Memory B cell (primary cell): ENCODE data around the gene MED1.

Experiments
- ATAC-seq: fragments of 150-1000 bp; cut with Tn5 transposase; 2 replicates; pipeline ENCODE4 v1.10.0; 2021; ENCODE audit warnings: low read depth, mild to moderate bottlenecking, moderate library complexity
- DNase-seq, 2 donors: peaks; one replicate each; pipeline ENCODE4 v3.0.0; 2022; ENCODE audit warnings: low spot score in 2 of 2
- H3K27ac Mint-ChIP-seq: one replicate; pipeline ENCODE4 v1.8.0; 2022; ENCODE audit warnings: mild to moderate bottlenecking, moderate library complexity, mixed read lengths
- H3K27me3 Mint-ChIP-seq: one replicate; pipeline ENCODE4 v1.8.0; 2022; ENCODE audit warnings: mixed read lengths
- H3K36me3 Mint-ChIP-seq: one replicate; pipeline ENCODE4 v1.8.0; 2022; ENCODE audit warnings: mild to moderate bottlenecking, mixed read lengths
- H3K4me1 Mint-ChIP-seq: one replicate; pipeline ENCODE4 v1.8.0; 2022; ENCODE audit warnings: mixed read lengths
- H3K4me3 Mint-ChIP-seq: one replicate; pipeline ENCODE4 v1.8.0; 2022; ENCODE audit warnings: mild to moderate bottlenecking, moderate library complexity, mixed read lengths
- H3K9me3 Mint-ChIP-seq: one replicate; pipeline ENCODE4 v1.8.0; 2022; ENCODE audit warnings: mixed read lengths

MED1 gene

DNA sequence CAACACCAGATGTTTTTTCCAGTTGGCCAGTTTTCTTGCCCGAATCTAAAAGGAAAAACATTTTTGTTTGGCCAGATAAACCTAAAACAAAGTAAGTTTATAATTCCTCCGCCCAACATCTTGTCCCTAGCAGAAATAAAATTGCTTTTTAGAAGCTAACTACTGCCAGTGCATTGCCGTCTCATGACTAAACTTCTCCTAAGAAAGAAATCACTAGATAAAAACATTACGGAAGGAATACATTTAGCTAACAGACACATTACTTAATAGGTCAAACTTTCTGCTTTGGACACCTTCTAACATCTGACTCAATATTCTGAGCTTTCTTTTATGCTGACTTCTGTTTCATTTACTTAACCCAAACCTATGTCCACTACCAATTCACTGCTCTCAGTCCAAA is 85.8 kb downstream of the MED1 start:
- DNase-seq = no peak
- Mint-ChIP-seq H3K9me3 (no peaks in the 10 kb centered on the region), H3K4me3 (no peak overlapping the region), H3K4me1 (peaks cover 12% of the 10 kb centered on the region), H3K36me3 (no peaks in the 10 kb centered on the region), H3K27me3 (no peaks in the 10 kb centered on the region), H3K27ac (no peak overlapping the region)
- no peak for ATAC-seq

- H3K27ac Mint-ChIP-seq = no peak overlapping the region
- no peaks in the 10 kb centered on the region for H3K9me3 Mint-ChIP-seq
- H3K4me3 Mint-ChIP-seq = no peak overlapping the region
- no peaks in the 10 kb centered on the region for H3K36me3 Mint-ChIP-seq
- DNase-seq = no peak
- no peak for ATAC-seq
- peaks cover 15% of the 10 kb centered on the region for H3K4me1 Mint-ChIP-seq
- H3K27me3 Mint-ChIP-seq = no peaks in the 10 kb centered on the region
These were observed 86.6 kb downstream of the MED1 start for GRCh38 chr17:39364236-39365025.

GRCh38 chr17:39361064-39361463 is 90.0 kb downstream of the MED1 start:
- no peak for ATAC-seq
- DNase-seq = no peak
- H3K27me3 Mint-ChIP-seq = no peaks in the 10 kb centered on the region
- peaks cover 3% of the 10 kb centered on the region for H3K36me3 Mint-ChIP-seq
- H3K4me3 Mint-ChIP-seq = no peak overlapping the region
- peaks cover 12% of the 10 kb centered on the region for H3K4me1 Mint-ChIP-seq
- no peak overlapping the region for H3K27ac Mint-ChIP-seq
- H3K9me3 Mint-ChIP-seq = no peaks in the 10 kb centered on the region

GRCh38 chr17:39360537-39360936 is 90.5 kb downstream of the MED1 start:
- Mint-ChIP-seq H3K4me1 (peaks cover 12% of the 10 kb centered on the region), H3K27me3 (no peaks in the 10 kb centered on the region), H3K27ac (no peak overlapping the region), H3K36me3 (peaks cover 3% of the 10 kb centered on the region), H3K9me3 (no peaks in the 10 kb centered on the region), H3K4me3 (no peak overlapping the region)
- no peak for ATAC-seq
- no peak for DNase-seq

DNA sequence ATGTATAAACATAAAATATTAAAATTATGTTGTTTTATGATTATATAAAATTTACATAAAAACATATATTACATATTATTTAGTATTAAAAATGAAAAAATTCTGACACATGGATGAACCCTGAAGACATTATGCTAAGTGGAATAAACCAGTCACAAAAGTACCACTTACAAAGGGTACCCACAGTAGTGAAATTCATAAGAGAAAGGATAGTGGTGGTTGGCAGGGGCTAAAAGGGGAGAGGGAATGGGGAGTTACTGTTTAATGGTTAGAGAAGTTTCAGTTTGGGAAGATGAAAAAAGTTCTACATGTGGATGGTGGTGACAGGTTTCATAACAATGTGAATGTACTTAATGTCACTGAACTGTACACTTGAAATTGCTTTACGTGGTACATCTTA is 91.1 kb downstream of the MED1 start:
- peak overlapping the region; percentile 4 for H3K27ac Mint-ChIP-seq
- ATAC-seq (no peak), DNase-seq (no peak)
- no peaks in the 10 kb centered on the region for H3K9me3 Mint-ChIP-seq
- no peak overlapping the region for H3K4me3 Mint-ChIP-seq
- peaks cover 12% of the 10 kb centered on the region for H3K4me1 Mint-ChIP-seq
- H3K27me3 Mint-ChIP-seq = no peaks in the 10 kb centered on the region
- H3K36me3 Mint-ChIP-seq = peaks cover 3% of the 10 kb centered on the region

GRCh38 chr17:39357986-39358385 is 93.1 kb downstream of the MED1 start:
- Mint-ChIP-seq H3K9me3 (no peaks in the 10 kb centered on the region), H3K27ac (no peak overlapping the region), H3K27me3 (no peaks in the 10 kb centered on the region), H3K36me3 (peaks cover 3% of the 10 kb centered on the region), H3K4me3 (no peak overlapping the region), H3K4me1 (peaks cover 13% of the 10 kb centered on the region)
- ATAC-seq = no peak
- DNase-seq = no peak

DNA sequence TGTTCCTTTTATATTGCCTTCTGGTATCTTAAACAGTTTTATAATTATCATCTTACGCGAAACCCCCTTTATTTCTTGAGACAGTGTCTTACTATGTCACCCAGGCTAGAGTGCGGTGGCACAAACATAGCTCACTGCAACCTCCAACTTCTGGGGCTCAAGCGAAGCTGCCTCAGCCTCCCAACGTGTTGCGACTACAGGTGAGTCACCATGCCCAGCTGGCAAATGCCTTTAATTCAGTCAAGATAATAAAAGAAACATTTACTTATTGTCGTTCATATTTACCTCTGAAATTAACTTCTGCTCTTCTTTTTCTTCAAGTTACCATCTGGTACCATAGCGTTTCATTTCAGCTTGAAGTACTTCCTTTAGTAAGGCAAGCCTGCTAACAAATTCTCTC is 93.6 kb downstream of the MED1 start:
- Mint-ChIP-seq H3K9me3 (no peaks in the 10 kb centered on the region), H3K27ac (no peak overlapping the region), H3K4me3 (no peak overlapping the region), H3K36me3 (peaks cover 3% of the 10 kb centered on the region), H3K4me1 (peaks cover 15% of the 10 kb centered on the region), H3K27me3 (no peaks in the 10 kb centered on the region)
- ATAC-seq = no peak
- no peak for DNase-seq
